MM.1S (cell line): Measurements from ENCODE around the gene FLYWCH1.

Experiments used
- DNase-seq: peaks from one replicate; pipeline ENCODE4 v3.0.0-alpha.2; 2015
- H2AFZ ChIP-seq: fragments of 300-600 bp; sonication (generic); 2 replicates; pipeline ENCODE4 v1.6.0; 2016; ENCODE audit warnings: antibody characterized with exemption, low read length
- H3F3A ChIP-seq: fragments of 300-600 bp; sonication (generic); 2 replicates; pipeline ENCODE4 v1.6.1; 2016; ENCODE audit warnings: mild to moderate bottlenecking, antibody characterized with exemption, low read length, moderate library complexity, mixed read lengths; ENCODE audit not compliant: insufficient read depth
- H3K27ac ChIP-seq: fragments of 300-600 bp; sonication (generic); 2 replicates; pipeline ENCODE4 v1.5.1; 2016; ENCODE audit warnings: mild to moderate bottlenecking, low read length
- H3K27me3 ChIP-seq: fragments of 300-600 bp; sonication (generic); replicated peaks from 2 replicates; pipeline ENCODE4 v1.6.0; 2016; ENCODE audit warnings: low read length; ENCODE audit not compliant: insufficient read depth
- H3K36me3 ChIP-seq: fragments of 300-600 bp; sonication (generic); replicated peaks from 2 replicates; pipeline ENCODE4 v1.6.1; 2016; ENCODE audit warnings: mild to moderate bottlenecking, low read length, mixed read lengths; ENCODE audit not compliant: insufficient read depth
- H3K4me1 ChIP-seq: fragments of 300-600 bp; sonication (generic); 2 replicates; pipeline ENCODE4 v1.6.1; 2016; ENCODE audit warnings: low read length, mixed read lengths
- H3K4me2 ChIP-seq: fragments of 300-600 bp; sonication (generic); 2 replicates; pipeline ENCODE4 v1.6.0; 2016; ENCODE audit warnings: low read depth, low read length
- H3K4me3 ChIP-seq: fragments of 300-600 bp; sonication (generic); 2 replicates; pipeline ENCODE4 v1.5.1; 2016; ENCODE audit warnings: low read length, mixed read lengths
- H3K79me2 ChIP-seq: fragments of 300-600 bp; sonication (generic); 2 replicates; pipeline ENCODE4 v1.6.1; 2016; ENCODE audit warnings: mixed run types, low read length, mixed read lengths
- H3K9ac ChIP-seq: fragments of 300-600 bp; sonication (generic); 2 replicates; pipeline ENCODE4 v1.6.1; 2016; ENCODE audit warnings: low read length, mixed read lengths
- H3K9me2 ChIP-seq: fragments of 300-600 bp; sonication (generic); replicated peaks from 2 replicates; pipeline ENCODE4 v1.6.1; 2016; ENCODE audit warnings: mild to moderate bottlenecking, low read length, mixed read lengths; ENCODE audit not compliant: insufficient read depth
- H3K9me3 ChIP-seq: fragments of 300-600 bp; sonication (generic); replicated peaks from 2 replicates; pipeline ENCODE4 v1.6.1; 2016; ENCODE audit warnings: mild to moderate bottlenecking, low read length, mixed read lengths; ENCODE audit not compliant: insufficient read depth
- H4K20me1 ChIP-seq: fragments of 300-600 bp; sonication (generic); 2 replicates; pipeline ENCODE4 v1.6.1; 2016; ENCODE audit warnings: mild to moderate bottlenecking, low read length, moderate library complexity, mixed read lengths; ENCODE audit not compliant: insufficient read depth
- CTCF ChIP-seq: fragments of 300-600 bp; sonication (generic); IDR thresholded peaks from 2 replicates; pipeline ENCODE4 v1.5.1; 2016; ENCODE audit warnings: antibody characterized with exemption, low read length, mixed read lengths
- EZH2 ChIP-seq: fragments of 300-600 bp; sonication (generic); optimal IDR thresholded peaks from 2 replicates; pipeline ENCODE3; 2017; ENCODE audit warnings: low read depth, mild to moderate bottlenecking, antibody characterized with exemption, low read length, mixed read lengths
- EZH2phosphoT487 ChIP-seq: fragments of 300-600 bp; sonication (generic); IDR thresholded peaks from 2 replicates; pipeline ENCODE4 v1.6.1; 2018; ENCODE audit warnings: antibody characterized with exemption, low read length

FLYWCH1 gene

GRCh38 chr16:2896480-2897010 lies 15.2 kb upstream of the FLYWCH1 start:
- no peak for TF ChIP-seq EZH2phosphoT487
- no peak for TF ChIP-seq CTCF
- TF ChIP-seq EZH2: no peak
- H3K27ac ChIP-seq: no peak overlapping the region
- no peaks in the 10 kb centered on the region for H3K79me2 ChIP-seq
- H3K9me3 ChIP-seq: no peaks in the 10 kb centered on the region
- no peaks in the 10 kb centered on the region for H3K4me1 ChIP-seq
- no peaks in the 10 kb centered on the region for H3F3A ChIP-seq
- no peaks in the 10 kb centered on the region for H4K20me1 ChIP-seq
- H3K36me3 ChIP-seq: no peaks in the 10 kb centered on the region
- H3K27me3 ChIP-seq: no peaks in the 10 kb centered on the region
- no peak overlapping the region for H3K4me3 ChIP-seq
- DNase-seq: no peak
- H3K9me2 ChIP-seq: no peaks in the 10 kb centered on the region
- H3K4me2 ChIP-seq: no peak overlapping the region
- no peak overlapping the region for H2AFZ ChIP-seq
- H3K9ac ChIP-seq: no peak overlapping the region

- no peaks in the 10 kb centered on the region for H3K4me1 ChIP-seq
- H3K9ac ChIP-seq: no peak overlapping the region
- H2AFZ ChIP-seq: no peak overlapping the region
- no peaks in the 10 kb centered on the region for H3K9me3 ChIP-seq
- no peaks in the 10 kb centered on the region for H4K20me1 ChIP-seq
- no peak overlapping the region for H3K27ac ChIP-seq
- DNase-seq: no peak
- H3K9me2 ChIP-seq: no peaks in the 10 kb centered on the region
- TF ChIP-seq CTCF (no peak), EZH2phosphoT487 (no peak), EZH2 (no peak)
- H3F3A ChIP-seq: no peaks in the 10 kb centered on the region
- no peaks in the 10 kb centered on the region for H3K79me2 ChIP-seq
- no peaks in the 10 kb centered on the region for H3K27me3 ChIP-seq
- no peak overlapping the region for H3K4me2 ChIP-seq
- H3K4me3 ChIP-seq: no peak overlapping the region
- H3K36me3 ChIP-seq: no peaks in the 10 kb centered on the region
Measured at GRCh38 chr16:2897110-2897509, 14.6 kb upstream of the FLYWCH1 start.

GRCh38 chr16:2898831-2899563 lies 12.7 kb upstream of the FLYWCH1 start:
- no peaks in the 10 kb centered on the region for H3K79me2 ChIP-seq
- DNase-seq: no peak
- TF ChIP-seq EZH2 (no peak), EZH2phosphoT487 (no peak), CTCF (no peak)
- H3K4me3 ChIP-seq: no peak overlapping the region
- no peaks in the 10 kb centered on the region for H4K20me1 ChIP-seq
- no peak overlapping the region for H3K9ac ChIP-seq
- no peak overlapping the region for H3K27ac ChIP-seq
- no peak overlapping the region for H3K4me2 ChIP-seq
- no peaks in the 10 kb centered on the region for H3K27me3 ChIP-seq
- peaks cover 4% of the 10 kb centered on the region for H3K4me1 ChIP-seq
- no peaks in the 10 kb centered on the region for H3K36me3 ChIP-seq
- no peaks in the 10 kb centered on the region for H3F3A ChIP-seq
- no peaks in the 10 kb centered on the region for H3K9me3 ChIP-seq
- no peaks in the 10 kb centered on the region for H3K9me2 ChIP-seq
- H2AFZ ChIP-seq: no peak overlapping the region
